ENCODE results near the gene AGO4. TPM values are rescaled to one million over a fixed set of nuclear protein-coding genes. Genes with fewer than 3 reads are reported as not detected.

The AGO4 gene
- total RNA-seq, 5 donors from 2014 or later (not counting 1 experiment from before 2014, with no cell fraction given) = 11.5 to 29.7 (median 18.9) TPM

Other genes starting within 250 kb of the AGO4 start
- 1 to 10 TPM; 2.8 to 4.6 (median 3.1) TPM for gene TFAP2E, start 234.7 kb upstream of the AGO4 start, total RNA-seq
- 10 to 100 TPM; 26.3 to 37.7 (median 27.1) TPM for gene PSMB2, start 166.5 kb upstream of the AGO4 start, total RNA-seq
- gene C1orf216, start 89.1 kb upstream of the AGO4 start, total RNA-seq = 10 to 100 TPM in 1 of 5 donors, 1 to 10 TPM in 4; 4.1 to 10.7 (median 7.3) TPM
- 1 to 10 TPM in 3 of 5 donors, under 1 TPM in 2; 0.61 to 2.4 (median 1.4) TPM for gene CLSPN, start 38.0 kb upstream of the AGO4 start, total RNA-seq
- gene AGO1, start 75.2 kb downstream of the AGO4 start, total RNA-seq = 10 to 100 TPM; 21.8 to 28.7 (median 26.0) TPM
- gene AGO3, start 123.1 kb downstream of the AGO4 start, total RNA-seq = 10 to 100 TPM; 33.4 to 44.0 (median 37.5) TPM